Testis (tissue), 2 donors: ENCODE measurements around the gene PSMD2.

Experiments
- CTCF ChIP-seq, 3 experiments: fragments of 450-650 bp in 2 of 3; fragments of 200-600 bp in 1 of 3; sonication (generic) in 1 of 3; IDR thresholded peaks; one replicate each; pipeline ENCODE4 v1.5.1; 2016 to 2019; ENCODE audit warnings: antibody characterized with exemption in 3 of 3, mild to moderate bottlenecking in 2 of 3, moderate library complexity in 1 of 3
- POLR2A ChIP-seq: fragments of 450-650 bp; IDR thresholded peaks from one replicate; pipeline ENCODE4 v1.6.1; 2017; ENCODE audit warnings: antibody characterized with exemption, mild to moderate bottlenecking, moderate library complexity

GRCh38 chr3:184290331-184290730, 8.7 kb upstream of the PSMD2 start:
- TF ChIP-seq POLR2A = no peak
- TF ChIP-seq CTCF (IDR thresholded peaks at IDR 0.05) = no peak
